ENCODE measurements around the gene TRIM69.
"Not testable (repeated sequence)": the region's sequence is repeated elsewhere in the genome, so short reads cannot be mapped to it uniquely, and the experiment has no call there.

Gene TRIM69

DNA sequence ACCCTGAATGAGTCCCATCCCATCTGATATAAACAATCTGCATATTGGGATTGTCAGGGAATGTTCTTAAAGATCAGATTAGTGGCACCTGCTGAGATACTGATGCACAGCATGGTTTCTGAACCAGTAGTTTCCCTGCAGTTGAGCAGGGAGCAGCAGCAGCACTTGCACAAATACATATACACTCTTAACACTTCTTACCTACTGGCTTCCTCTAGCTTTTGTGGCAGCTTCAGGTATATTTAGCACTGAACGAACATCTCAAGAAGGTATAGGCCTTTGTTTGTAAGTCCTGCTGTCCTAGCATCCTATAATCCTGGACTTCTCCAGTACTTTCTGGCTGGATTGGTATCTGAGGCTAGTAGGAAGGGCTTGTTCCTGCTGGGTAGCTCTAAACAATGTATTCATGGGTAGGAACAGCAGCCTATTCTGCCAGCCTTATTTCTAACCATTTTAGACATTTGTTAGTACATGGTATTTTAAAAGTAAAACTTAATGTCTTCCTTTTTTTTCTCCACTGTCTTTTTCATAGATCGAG is 20.5 kb upstream of the TRIM69 start:
- DNase-seq (ENCODE audit: low read depth in 3 of 3, low spot score in 1 of 3) = no peak

GRCh38 chr15:44716983-44717602 is 19.2 kb upstream of the TRIM69 start:
- DNase-seq (ENCODE audit: low read depth in 3 of 3, low spot score in 1 of 3) = no peak

DNA sequence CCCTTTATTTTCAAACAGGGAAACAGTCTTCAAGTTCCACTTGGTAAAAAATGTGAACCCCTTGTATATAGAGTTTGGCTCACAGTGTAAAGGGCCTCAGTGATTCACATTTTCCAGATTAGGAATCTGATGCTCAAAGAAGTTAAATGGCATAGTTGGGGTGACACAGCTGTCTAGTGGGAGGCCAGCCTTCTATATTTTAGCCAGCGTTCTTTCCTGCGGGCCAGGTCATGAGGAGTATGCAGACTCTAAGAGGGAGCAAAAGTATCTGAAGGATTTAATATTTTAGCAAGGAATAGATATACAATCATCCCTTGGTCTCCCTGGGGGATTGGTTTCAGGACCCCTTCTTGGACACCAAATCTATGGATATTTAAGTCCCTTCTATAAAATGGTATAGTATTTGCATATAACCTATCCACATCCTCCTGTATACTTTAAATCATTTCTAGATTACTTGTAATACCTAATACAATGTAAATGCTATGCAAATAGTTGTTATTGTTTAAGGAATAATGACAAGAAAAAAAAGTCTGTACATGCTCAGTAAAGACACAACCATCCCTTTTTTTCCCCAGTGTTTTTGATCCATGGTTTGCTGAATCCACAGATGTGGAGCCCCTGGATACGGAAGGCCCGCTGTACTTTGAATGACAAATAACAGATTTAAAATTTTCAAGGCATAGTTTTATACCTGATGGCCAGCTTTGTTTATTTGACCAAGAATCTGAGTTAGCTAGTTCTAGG is 18.0 kb upstream of the TRIM69 start:
- no peak for DNase-seq (ENCODE audit: low read depth in 3 of 3, low spot score in 1 of 3)

DNA sequence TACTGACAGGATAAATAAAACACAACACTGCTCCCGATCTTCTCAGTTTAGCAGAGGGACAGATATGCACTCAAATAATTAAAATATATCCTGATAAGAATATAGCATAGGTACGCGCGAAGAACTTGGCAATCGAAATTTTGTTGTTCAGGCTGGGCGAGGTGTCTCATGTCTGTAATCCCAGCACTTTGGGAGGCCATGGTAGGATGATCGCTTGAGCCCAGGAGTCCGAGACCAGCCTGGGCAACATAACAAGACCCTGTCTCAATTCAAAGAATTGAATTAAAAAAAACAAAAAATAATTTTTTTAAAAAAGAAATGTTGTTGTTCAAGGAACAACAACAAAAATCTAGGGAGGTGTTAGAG is 17.4 kb upstream of the TRIM69 start:
- DNase-seq (ENCODE audit: low read depth in 3 of 3, low spot score in 1 of 3) = no peak

DNA sequence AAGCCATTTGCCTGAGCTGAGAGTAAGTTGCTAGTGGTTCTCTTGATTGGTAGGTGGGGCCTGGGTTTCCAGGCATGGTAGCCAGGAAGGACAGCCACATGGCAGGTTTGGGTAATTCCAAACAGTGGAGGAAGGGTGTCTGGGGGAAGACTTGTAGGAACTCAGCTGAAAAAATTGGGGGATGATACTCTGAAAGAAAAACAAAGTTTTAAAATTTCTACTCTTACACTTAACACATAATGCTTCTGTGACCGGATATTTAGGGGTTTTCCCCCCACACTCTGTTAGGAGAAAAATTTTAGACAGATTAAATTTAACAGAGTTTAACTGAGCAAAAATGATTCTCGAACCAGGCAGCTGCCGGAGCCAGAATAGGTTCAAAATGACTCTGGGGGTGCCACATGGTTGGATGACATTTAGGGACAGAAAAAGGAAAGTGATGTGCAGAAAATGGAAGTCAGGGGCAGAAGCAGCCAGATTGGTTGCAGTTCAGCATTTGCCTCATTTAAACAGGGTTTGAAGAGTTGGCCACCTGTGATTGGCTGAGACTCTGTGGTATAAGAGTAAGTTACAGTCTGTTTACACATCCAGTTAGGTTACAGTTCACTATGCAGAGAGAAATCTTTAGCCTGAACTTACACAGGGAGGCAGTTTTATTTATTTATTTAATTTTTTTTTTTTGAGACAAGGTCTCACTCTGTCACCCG is 16.9 kb upstream of the TRIM69 start:
- DNase-seq (ENCODE audit: low read depth in 3 of 3, low spot score in 1 of 3) = peak in 1 of 3 donors; percentile 44

- DNase-seq (ENCODE audit: low read depth in 3 of 3, low spot score in 1 of 3) = not testable (repeated sequence)
Observed at GRCh38 chr15:44720000-44720435, 16.3 kb upstream of the TRIM69 start.

DNA sequence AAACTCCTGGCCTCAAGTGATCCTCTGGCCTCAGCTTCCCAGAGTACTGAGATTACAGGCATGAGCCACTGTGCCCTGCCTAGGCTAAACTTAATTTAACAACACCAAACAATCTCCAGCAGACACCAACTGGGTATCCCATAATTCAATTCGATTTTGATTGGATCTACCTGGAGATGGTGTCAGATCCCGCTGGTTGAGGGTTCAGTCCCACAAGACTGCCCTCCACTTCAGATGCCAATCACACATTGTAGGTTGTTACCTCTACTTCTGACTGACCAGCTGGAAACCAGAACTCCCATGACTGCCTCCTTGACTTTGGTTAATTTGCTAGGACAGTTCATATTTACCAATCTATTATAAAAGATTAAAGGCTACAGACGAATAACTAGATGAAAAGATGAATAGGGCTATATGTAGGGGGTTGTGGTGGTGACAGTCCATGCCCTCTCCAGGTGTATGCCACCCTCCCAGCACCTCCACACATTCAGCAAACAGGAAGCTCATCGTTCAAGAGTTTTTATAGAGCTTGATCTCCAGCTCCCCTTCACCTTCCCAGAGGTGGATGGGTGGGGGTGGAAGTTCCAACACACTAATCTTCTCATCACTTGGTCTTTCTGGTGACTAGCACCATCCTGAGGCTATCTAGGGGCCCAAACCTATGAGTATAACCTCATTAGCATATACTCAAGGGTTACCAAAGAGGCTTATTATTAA is 15.7 kb upstream of the TRIM69 start:
- DNase-seq (ENCODE audit: low read depth in 3 of 3, low spot score in 1 of 3) = no peak

DNA sequence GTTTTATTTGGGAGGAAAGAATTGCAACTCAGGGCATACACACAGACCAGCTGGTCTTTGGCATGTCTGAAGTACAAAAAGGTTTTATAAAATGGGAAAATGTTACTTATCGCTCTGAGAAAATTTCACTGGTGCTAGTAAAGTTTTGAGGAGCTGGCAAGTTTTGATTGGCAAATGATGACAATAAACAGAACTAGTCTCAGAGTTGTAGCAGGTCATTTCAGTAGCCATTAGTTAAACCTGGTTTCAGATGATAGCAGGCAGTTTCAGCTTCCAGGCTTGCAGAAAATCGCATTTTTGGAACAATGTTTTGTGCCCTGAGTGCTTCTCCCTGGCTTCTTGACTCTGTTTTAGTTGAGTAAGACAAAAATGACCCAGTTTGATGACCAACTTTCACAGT is 14.3 kb upstream of the TRIM69 start:
- no peak for DNase-seq (ENCODE audit: low read depth in 3 of 3, low spot score in 1 of 3)

GRCh38 chr15:44726136-44726535 is 10.2 kb upstream of the TRIM69 start:
- no peak for DNase-seq (ENCODE audit: low read depth in 3 of 3, low spot score in 1 of 3)

GRCh38 chr15:44726568-44727484 is 9.5 kb upstream of the TRIM69 start:
- peak in 2 of 3 donors; percentile 60 to 62 for DNase-seq (ENCODE audit: low read depth in 3 of 3, low spot score in 1 of 3)

GRCh38 chr15:44727485-44728231 is 8.7 kb upstream of the TRIM69 start:
- no peak for DNase-seq (ENCODE audit: low read depth in 3 of 3, low spot score in 1 of 3)

DNA sequence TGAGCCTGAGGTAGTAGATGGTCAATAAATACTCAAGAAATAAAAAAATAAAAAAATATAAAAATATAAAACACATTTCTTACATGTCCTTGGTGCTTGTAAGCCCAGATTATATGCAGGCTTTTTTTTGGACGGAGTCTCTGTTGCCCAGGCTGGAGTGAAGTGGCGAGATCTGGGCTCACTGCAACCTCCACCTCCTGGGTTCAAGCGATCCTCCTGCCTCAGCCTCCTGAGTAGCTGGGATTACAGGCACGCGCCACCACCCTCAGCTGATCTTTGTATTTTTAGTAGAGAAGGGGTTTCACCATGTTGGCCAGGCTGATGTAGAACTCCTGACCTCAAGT is 8.1 kb upstream of the TRIM69 start:
- DNase-seq (ENCODE audit: low read depth in 3 of 3, low spot score in 1 of 3) = not testable (repeated sequence)

DNA sequence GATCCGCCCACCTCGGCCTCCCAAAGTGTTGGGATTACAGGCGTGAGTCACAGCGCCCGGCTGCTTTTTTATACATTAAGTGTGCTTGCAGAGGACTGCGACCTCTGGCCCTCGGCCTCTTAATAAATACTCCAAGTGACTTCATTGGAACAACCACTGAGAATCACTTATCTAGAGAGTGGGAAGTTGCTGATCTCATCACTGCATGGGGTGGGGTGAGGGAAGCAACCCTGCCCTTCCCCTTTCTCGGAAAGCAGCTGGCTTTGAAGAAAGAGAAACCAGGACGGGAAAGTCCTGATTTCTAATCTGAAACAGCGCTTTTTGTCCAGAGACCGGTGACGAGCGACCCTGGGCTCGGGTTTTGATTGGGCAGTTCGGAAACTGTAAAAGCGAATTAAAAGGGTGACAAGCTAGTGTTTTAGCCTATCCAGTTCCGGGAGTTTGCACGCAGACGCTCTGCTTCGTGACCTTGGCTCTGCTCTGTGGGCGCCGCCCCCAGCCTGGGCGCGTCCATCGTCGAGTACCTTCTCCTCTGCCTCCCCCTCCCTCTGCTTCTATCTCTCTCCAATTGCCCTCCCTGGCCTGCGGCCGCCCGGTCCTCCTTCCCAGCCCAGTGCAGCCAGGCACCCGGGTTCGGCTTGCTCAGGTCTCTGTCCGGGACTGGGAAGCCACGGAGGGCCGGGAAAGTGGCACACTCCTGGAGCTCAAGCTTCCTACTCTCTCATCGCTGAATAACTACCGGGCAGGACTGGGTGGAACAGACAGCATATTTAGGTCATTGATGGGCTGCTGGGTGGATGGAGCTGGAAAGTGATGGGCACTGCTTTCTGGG is 7.5 kb upstream of the TRIM69 start:
- peak; percentile 85 to 93 (median 88) for DNase-seq (ENCODE audit: low read depth in 3 of 3, low spot score in 1 of 3)

GRCh38 chr15:44729408-44730127 is 6.8 kb upstream of the TRIM69 start:
- no peak for DNase-seq (ENCODE audit: low read depth in 3 of 3, low spot score in 1 of 3)

GRCh38 chr15:44734839-44735481 is 1.4 kb upstream of the TRIM69 start:
- DNase-seq (ENCODE audit: low read depth in 3 of 3, low spot score in 1 of 3) = no peak

DNA sequence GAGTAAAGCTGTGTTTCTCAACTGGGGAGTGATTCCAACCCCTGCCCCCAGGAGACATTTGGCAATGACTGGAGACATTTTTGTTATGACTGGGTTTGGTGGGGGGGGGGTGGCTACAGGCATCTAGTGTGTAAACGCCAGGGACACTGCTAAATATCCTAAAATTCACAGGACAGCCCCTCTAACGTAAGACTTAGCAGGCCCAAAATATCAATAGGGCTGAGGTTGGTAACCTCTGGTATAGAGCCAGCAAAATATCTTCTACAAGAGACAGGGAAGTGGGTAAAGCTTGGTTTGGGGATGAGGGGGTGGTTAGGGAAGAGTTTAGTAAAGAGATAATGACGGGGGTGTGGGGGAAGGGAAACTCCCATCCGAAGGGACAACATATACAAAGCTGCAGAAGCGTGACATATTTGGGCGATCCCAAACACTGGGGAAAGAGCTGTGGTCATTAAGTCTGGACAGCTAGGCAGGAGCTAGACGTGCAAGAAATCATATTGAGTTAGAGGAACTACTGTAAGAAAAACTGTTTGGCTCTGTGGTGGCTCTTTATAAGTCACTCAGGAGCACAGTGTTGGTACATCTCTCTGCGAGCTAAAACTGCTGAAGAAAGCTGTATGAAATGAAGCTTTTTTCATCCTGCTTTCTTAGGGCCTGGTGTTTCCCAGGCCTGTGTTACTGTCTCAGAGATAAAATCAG is 697 bp upstream of the TRIM69 start:
- DNase-seq (ENCODE audit: low read depth in 3 of 3, low spot score in 1 of 3) = no peak

All from stimulated activated CD4-positive, alpha-beta T cell treated with anti-CD3 and anti-CD28 coated beads, TNF-alpha, amount 100 ng/mL, for 1 hour (primary cell).